ENCODE measurements around the gene HACD4. TPM values are rescaled to one million over a fixed set of nuclear protein-coding genes. Genes with fewer than 3 reads are reported as not detected.

Gene HACD4
- total RNA-seq, 4 donors from 2014 or later: 1.3 to 9.3 (median 5.6) TPM

DNA sequence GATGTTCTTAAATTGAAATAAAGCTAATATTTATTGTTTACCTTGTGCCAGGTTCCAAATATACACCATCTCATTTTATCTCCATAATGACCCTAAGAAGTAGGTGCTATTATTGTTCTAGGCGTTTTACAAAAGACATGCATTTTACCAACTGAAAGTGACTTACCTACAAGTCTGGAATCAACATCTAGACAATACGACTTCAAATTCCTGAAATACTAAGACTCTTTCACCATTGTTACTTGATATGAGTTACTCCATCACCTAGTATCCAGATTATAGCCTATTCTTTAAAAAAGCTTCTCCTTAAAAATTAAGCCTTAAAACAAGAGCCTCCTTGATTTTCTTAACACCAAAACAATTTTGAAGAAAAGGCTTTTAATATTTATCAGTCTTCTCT is 13.3 kb downstream of the HACD4 start:
- TF ChIP-seq, protein P1, sequence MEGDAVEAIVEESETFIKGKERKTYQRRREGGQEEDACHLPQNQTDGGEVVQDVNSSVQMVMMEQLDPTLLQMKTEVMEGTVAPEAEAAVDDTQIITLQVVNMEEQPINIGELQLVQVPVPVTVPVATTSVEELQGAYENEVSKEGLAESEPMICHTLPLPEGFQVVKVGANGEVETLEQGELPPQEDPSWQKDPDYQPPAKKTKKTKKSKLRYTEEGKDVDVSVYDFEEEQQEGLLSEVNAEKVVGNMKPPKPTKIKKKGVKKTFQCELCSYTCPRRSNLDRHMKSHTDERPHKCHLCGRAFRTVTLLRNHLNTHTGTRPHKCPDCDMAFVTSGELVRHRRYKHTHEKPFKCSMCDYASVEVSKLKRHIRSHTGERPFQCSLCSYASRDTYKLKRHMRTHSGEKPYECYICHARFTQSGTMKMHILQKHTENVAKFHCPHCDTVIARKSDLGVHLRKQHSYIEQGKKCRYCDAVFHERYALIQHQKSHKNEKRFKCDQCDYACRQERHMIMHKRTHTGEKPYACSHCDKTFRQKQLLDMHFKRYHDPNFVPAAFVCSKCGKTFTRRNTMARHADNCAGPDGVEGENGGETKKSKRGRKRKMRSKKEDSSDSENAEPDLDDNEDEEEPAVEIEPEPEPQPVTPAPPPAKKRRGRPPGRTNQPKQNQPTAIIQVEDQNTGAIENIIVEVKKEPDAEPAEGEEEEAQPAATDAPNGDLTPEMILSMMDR (IDR thresholded peaks at IDR 0.05; ENCODE audit: low read depth): no peak

DNA sequence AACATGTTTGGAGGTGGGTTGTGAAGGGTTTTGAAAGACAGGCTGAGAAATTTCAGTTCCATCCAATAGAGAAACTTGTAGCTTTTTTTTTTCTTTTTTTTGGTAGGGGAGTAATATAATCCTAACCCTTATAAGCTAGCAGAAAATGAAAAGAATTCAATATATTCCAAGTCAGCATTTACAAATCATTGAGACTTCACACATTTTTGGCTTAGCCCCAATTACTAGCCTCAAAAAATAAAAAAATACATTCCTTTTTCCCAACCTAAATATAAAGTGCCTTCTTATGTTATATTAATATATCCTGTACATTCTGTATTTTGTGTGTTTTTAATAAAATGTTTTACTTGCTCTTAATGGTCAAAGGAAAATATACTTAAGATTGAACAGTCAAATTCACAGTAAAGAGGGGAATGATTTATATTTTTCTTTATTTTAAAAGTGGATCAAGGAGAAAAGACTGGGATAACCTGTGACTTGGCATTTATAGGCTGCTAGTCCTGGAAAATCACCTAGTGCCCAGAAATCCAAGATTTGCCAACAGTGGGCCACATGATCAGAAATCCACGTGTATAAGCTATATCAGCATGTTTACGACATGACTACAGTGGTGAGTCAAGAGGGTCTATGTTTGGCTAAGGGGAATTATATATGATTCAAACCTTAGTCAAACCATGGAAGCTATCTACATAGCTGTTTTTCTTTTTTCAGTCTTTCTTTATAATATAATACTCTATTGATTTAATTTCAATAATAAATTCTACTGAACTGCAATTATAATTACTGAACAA is 14.5 kb downstream of the HACD4 start:
- TF ChIP-seq, protein P1 (IDR thresholded peaks at IDR 0.05; ENCODE audit: low read depth): no peak

DNA sequence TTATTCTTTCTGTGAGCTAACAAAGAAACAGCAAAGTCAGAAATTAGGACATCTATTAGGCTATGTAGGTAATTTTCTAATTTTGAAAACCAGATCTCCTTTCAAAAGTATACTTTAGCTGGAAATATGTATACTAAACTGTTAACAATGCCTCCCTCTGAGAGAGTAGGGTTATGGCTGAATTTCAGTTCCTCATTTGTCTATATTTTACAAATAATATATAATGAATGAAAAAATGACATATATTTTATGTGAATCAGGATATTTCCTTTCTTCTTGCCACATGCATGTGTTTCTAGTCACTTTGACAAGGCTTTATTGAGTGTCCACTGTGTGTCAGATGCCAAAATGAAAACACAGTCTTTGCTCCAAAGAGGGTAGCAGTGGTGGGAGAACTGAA is 15.4 kb downstream of the HACD4 start:
- TF ChIP-seq, protein P1 (IDR thresholded peaks at IDR 0.05; ENCODE audit: low read depth): no peak

DNA sequence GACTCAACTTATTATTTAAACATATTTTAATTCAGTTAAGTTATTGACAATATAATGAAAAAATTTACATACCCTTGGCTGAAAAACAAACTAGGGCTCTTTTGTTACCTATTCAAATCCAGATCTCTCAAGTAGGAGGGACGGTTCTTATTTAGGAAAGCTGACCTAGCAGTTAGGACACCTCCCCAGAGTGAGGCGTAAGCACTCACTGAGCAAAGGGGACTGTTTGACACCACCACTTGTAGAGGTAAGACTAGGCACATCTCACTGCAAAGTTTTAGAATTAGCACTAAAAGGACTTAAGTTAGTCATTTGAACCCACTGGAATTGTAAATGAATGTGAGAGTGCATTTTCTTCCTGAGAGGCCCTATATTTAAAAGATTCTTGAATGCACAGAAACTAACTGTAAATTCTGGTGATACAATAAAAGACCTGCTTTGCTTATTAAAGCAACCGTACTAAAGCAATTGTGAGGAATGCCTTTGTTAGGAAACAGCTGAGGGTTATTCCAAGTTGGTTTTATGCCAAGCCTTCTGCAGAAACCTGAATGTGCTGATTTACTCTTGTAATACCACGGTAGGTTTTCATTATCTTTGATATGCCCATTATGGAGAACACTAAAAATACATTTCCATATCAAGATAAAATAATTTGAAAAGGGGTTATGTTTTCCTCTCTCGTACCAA is 16.2 kb downstream of the HACD4 start:
- TF ChIP-seq, protein P1 (IDR thresholded peaks at IDR 0.05; ENCODE audit: low read depth): no peak

DNA sequence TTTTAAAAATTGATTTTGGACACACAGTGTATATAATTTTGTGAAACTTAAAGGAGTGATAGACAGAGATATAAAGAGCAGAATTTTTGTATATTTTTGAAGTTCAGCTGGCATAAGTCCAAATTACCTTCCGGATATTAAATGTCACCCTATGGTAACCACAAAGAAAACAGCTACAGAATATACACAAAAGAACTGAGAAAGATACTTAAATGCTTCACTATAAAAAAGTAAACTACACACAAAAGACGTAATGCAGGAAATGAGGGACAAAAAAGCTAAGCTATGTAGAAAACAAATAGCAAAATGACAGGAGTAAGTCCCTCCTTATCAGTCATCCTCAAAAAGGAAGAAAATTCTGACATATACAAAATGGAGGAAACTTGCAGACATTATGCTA is 29.4 kb downstream of the HACD4 start:
- TF ChIP-seq, protein P1 (IDR thresholded peaks at IDR 0.05; ENCODE audit: low read depth): no peak

DNA sequence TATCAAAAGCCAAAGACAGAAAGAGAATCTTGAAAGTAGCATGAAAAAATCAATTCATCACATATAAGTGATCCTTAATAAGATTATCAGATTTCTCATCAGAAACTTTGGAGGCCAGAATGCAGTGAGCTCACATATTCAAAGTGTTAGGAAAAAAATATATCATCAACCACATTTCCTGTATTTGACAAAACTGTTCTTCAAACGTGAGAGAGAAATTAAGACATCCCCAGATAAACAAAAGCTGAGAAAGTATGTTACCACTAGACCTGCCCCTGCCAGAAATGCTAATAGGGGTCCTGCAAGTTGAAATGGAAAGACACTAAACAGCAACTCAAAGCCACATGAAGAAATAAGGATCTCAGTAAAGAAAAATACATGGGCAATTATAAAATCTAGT is 29.9 kb downstream of the HACD4 start:
- TF ChIP-seq, protein P1 (IDR thresholded peaks at IDR 0.05; ENCODE audit: low read depth): no peak

DNA sequence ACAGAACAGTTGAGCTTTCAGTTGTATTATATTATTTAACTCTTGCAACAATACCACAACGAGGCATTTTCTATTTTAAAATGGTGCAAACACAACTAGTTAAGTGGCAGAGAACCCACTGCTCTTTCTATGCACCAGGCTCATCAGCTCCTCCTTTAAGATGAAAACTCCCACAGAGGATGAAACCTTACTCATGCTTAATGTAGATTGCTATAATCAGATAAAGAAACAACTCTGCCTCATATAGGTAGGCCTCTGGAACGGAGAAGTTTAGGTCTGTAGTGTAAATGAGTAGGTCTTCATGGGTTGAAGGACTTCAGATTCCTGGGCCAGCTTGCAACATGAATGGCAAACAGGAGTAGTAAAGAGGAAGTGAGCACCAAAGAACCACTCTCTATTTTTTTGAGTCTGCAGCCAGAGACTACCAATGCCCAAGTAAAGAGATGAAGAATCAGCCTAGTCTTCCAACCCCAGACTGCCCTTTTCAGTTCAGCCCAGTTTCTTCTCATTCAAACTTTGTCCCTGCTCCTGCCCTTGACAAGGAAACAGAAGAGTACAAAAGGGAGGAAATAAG is 33.9 kb downstream of the HACD4 start:
- TF ChIP-seq, protein P1 (IDR thresholded peaks at IDR 0.05; ENCODE audit: low read depth): no peak
